HCT116 (cell line): ENCODE measurements around the gene SDHAF4.
"Not testable (repeated sequence)": the region's sequence is repeated elsewhere in the genome, so short reads cannot be mapped to it uniquely, and the experiment has no call there.

Experiments used
- RAD21 ChIP-seq: IDR thresholded peaks from 2 replicates; pipeline ENCODE4 v1.6.1; 2012; ENCODE audit warnings: low read depth, mild to moderate bottlenecking
- TF ChIP-seq, protein P1 (sequence below): IDR thresholded peaks from 2 replicates; pipeline ENCODE4 v1.6.1; 2012; ENCODE audit warnings: low read depth

DNA sequence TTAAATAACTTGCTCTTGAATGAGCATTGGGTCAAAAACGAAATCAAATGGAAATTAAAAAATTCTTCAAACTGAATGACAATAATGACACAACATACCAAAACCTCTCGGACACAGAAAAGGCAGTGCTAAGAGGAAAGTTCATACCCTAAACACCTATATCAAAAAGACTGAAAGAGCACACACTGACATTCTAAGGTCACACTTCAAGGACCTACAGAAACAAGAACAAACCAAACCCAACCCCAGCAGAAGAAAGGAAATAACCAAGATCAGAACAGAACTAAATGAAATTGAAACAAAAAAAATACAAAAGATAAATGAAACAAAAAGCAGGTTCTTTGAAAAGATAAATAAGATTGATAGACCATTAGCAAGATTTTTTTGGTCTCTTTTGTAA, 40.6 kb downstream of the SDHAF4 start:
- TF ChIP-seq RAD21 = not testable (repeated sequence)
- TF ChIP-seq, protein P1, sequence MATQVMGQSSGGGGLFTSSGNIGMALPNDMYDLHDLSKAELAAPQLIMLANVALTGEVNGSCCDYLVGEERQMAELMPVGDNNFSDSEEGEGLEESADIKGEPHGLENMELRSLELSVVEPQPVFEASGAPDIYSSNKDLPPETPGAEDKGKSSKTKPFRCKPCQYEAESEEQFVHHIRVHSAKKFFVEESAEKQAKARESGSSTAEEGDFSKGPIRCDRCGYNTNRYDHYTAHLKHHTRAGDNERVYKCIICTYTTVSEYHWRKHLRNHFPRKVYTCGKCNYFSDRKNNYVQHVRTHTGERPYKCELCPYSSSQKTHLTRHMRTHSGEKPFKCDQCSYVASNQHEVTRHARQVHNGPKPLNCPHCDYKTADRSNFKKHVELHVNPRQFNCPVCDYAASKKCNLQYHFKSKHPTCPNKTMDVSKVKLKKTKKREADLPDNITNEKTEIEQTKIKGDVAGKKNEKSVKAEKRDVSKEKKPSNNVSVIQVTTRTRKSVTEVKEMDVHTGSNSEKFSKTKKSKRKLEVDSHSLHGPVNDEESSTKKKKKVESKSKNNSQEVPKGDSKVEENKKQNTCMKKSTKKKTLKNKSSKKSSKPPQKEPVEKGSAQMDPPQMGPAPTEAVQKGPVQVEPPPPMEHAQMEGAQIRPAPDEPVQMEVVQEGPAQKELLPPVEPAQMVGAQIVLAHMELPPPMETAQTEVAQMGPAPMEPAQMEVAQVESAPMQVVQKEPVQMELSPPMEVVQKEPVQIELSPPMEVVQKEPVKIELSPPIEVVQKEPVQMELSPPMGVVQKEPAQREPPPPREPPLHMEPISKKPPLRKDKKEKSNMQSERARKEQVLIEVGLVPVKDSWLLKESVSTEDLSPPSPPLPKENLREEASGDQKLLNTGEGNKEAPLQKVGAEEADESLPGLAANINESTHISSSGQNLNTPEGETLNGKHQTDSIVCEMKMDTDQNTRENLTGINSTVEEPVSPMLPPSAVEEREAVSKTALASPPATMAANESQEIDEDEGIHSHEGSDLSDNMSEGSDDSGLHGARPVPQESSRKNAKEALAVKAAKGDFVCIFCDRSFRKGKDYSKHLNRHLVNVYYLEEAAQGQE = not testable (repeated sequence)
